Spinal cord (tissue), 10 donors: Measurements from ENCODE around the gene NOL11. TPM values are rescaled to one million over a fixed set of nuclear protein-coding genes. Genes with fewer than 3 reads are reported as not detected.
"Not testable (repeated sequence)": the region's sequence is repeated elsewhere in the genome, so short reads cannot be mapped to it uniquely, and the experiment has no call there.

ENCODE experiments used
- DNase-seq, 6 donors: peaks; one replicate each; pipeline versions ENCODE4 v3.0.0 to v3.0.0-alpha.2; 2013 to 2015; ENCODE audit warnings: low spot score in 6 of 6, low read depth in 4 of 6
- H3K27ac ChIP-seq: one replicate; pipeline ENCODE4 v1.5.1; 2013; ENCODE audit warnings: low read depth, low read length, control low read depth
- H3K27me3 ChIP-seq: one replicate; pipeline ENCODE4 v1.6.1; 2013; ENCODE audit warnings: low read length; ENCODE audit not compliant: control insufficient read depth, insufficient read depth
- H3K36me3 ChIP-seq: one replicate; pipeline ENCODE4 v1.6.1; 2013; ENCODE audit warnings: low read length; ENCODE audit not compliant: control insufficient read depth, insufficient read depth
- H3K4me1 ChIP-seq: one replicate; pipeline ENCODE4 v1.6.1; 2013; ENCODE audit warnings: low read length; ENCODE audit not compliant: control insufficient read depth, insufficient read depth
- H3K4me3 ChIP-seq: one replicate; pipeline ENCODE4 v1.5.1; 2013; ENCODE audit warnings: low read depth, low read length, control low read depth
- H3K9me3 ChIP-seq: one replicate; pipeline ENCODE4 v1.6.1; 2013; ENCODE audit warnings: low read length; ENCODE audit not compliant: control insufficient read depth, insufficient read depth
- WGBS: methylation state at CpG from one replicate; pipeline ENCODE4 v1.1.5; 2013; ENCODE audit warnings: missing lambda C conversion rate; ENCODE audit not compliant: insufficient coverage; 5-methylcytosine and 5-hydroxymethylcytosine counted together
- polyA plus RNA-seq, 2 donors: library from polyadenylated mRNA; unstranded; fragments of 120-200 nt; gene quantifications; one replicate each; pipeline ENCODE4 v1.2.1, GENCODE V29; 2013; ENCODE audit not compliant: insufficient read length in 2 of 2
- total RNA-seq, 2 donors: library from RNA; depleted of rRNA in 1 of 2; stranded (reverse); fragments of 120-200 nt in 1 of 2; fragments of >200 nt in 1 of 2; gene quantifications; one replicate each; pipeline versions ENCODE4 v1.2.3 to v1.2.4, GENCODE V29; 2013 to 2014
- donor health status: healthy.

Gene NOL11
- total and polyA plus RNA-seq, 4 donors = 39.9 to 58.6 (median 52.5) TPM

DNA sequence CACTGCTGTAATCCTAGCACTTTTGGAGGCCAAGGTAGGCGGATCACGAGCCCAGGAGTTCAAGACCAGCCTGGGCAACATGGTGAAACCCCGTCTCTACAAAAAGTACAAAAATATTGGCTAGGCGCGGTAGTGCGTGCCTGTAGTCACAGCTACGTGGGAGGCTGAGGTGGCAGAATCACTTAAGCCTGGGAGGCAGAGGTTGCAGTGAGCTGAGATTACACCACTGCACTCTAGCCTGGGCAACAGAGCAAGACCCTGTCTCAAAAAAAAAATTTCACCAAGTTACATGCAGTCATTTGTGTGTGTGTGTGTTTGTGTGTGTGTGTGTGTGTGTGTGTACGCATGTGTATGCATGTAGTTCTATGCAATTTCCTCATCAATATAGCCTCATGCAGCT lies 14.9 kb upstream of the NOL11 start:
- not testable (repeated sequence) for H3K4me3 ChIP-seq, H3K27me3 ChIP-seq, DNase-seq, H3K27ac ChIP-seq, H3K9me3 ChIP-seq, H3K4me1 ChIP-seq, H3K36me3 ChIP-seq
- 100% methylated on average over 6 of the region's 8 CpGs for WGBS

DNA sequence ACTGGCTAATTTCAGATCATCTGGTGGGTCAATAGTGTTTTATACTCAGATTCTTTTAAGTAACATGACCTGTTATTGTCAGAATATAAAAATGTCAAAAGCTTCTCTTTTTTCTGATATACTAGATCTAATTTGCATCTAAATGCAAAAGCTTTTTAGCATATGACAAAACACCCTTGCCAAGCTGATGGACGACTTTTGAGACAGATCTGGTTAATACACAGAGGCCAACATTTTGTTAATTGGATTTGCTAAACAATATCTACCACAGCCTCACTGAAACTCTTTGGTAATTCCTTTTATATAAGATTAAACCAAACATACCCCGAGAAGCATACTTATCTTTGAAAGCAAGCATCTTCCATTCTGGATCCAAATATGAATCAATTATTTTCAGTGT lies 10.3 kb upstream of the NOL11 start:
- no peaks in the 10 kb centered on the region for H3K4me1 ChIP-seq
- H3K4me3 ChIP-seq = no peak overlapping the region
- DNase-seq = peak in 2 of 6 donors; percentile 17 to 30
- H3K27ac ChIP-seq = no peak overlapping the region
- no peaks in the 10 kb centered on the region for H3K36me3 ChIP-seq
- H3K27me3 ChIP-seq = no peaks in the 10 kb centered on the region
- no peaks in the 10 kb centered on the region for H3K9me3 ChIP-seq
- WGBS = no CpG with 5 or more reads among the region's 2 CpGs

DNA sequence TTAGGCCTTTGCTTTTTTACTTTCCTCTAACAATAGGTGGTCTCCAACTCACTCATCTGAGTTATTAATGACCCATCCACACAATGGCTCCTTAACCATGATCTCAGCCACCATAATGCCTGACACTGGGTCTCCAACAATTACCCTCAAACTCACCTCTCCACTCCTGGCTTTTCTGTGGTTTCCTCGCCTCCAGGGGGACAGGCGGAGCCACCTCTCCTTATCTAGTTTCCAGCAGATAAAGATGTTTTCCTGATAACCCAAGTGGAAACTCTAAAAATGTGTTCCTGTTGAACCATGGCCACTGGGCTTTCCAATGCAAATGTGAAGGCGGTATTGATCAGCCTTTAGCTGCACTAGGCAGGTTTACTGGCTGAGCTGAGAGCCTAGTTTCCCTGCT lies 9.4 kb upstream of the NOL11 start:
- H3K4me1 ChIP-seq = no peaks in the 10 kb centered on the region
- no peaks in the 10 kb centered on the region for H3K9me3 ChIP-seq
- no peak overlapping the region for H3K27ac ChIP-seq
- H3K36me3 ChIP-seq = no peaks in the 10 kb centered on the region
- no peak for DNase-seq
- H3K4me3 ChIP-seq = no peak overlapping the region
- H3K27me3 ChIP-seq = no peaks in the 10 kb centered on the region
- 87% methylated on average over 3 of the region's 3 CpGs for WGBS

DNA sequence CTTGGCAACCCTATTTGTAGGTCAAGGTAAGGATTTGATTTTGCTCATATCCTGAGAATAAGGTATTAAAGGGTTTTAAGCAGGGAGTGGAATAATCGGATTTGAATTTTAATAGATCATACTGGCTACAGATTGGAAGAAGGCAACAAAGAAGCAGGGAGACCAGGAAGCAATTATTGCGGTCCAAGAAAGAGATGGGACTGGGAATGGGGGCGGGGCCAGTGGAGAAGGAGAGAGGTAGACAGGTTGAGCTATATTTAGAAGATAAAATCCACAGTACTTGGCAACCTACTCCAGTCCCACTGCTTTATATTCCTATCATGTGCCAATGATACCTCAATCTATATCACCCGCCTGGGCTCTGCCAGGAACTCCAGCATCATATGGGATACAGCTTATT lies 5.8 kb upstream of the NOL11 start:
- peak in 2 of 6 donors; percentile 17 to 64 for DNase-seq
- no peaks in the 10 kb centered on the region for H3K4me1 ChIP-seq
- 88% methylated on average over 3 of the region's 4 CpGs for WGBS
- no peaks in the 10 kb centered on the region for H3K36me3 ChIP-seq
- no peaks in the 10 kb centered on the region for H3K27me3 ChIP-seq
- no peaks in the 10 kb centered on the region for H3K9me3 ChIP-seq
- no peak overlapping the region for H3K27ac ChIP-seq
- H3K4me3 ChIP-seq = no peak overlapping the region

DNA sequence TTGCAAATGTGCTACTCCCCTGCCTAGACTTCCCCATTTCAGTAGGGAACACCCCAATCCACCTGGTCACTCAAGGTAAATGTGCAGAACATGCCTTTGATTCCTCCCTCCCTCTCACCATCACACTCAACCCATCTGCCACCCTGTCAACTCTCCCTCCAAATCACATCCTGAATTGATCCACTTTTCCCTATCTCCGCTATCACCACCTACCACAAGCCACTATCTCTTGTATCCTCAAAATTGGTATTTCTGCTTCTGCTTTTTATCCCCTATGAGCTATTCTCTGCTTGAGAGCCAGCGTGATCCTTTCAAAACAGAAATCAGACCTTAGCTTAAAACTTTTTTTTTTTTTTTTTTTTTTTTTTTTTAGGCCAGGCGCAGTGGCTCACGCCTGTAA lies 5.4 kb upstream of the NOL11 start:
- Histone ChIP-seq H3K4me3 (no peak overlapping the region), H3K9me3 (no peaks in the 10 kb centered on the region), H3K36me3 (no peaks in the 10 kb centered on the region), H3K27me3 (no peaks in the 10 kb centered on the region), H3K4me1 (no peaks in the 10 kb centered on the region), H3K27ac (no peak overlapping the region)
- 94% methylated on average over 3 of the region's 4 CpGs for WGBS
- DNase-seq = no peak

DNA sequence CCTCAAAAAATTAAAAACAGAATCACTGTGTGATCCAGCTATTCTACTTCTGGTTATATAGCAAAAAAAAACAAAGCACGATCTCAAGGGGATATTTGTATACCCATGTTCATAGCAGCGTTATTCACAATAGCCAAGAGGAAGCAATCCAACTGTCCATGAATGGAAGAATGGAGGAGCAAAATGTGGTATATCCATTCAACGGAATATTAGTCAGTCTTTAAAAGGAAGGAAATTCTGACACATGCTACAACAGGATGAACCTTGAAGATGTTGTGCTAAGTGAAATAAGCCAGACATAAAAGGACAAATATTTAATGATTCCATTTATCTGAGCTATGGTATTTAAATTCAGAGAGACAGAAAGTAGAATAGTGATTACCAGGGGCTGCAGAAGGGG lies 4.6 kb upstream of the NOL11 start:
- Histone ChIP-seq H3K27ac (no peak overlapping the region), H3K4me3 (no peak overlapping the region), H3K9me3 (no peaks in the 10 kb centered on the region), H3K27me3 (no peaks in the 10 kb centered on the region), H3K36me3 (no peaks in the 10 kb centered on the region), H3K4me1 (no peaks in the 10 kb centered on the region)
- WGBS = no CpG with 5 or more reads among the region's 3 CpGs
- no peak for DNase-seq

DNA sequence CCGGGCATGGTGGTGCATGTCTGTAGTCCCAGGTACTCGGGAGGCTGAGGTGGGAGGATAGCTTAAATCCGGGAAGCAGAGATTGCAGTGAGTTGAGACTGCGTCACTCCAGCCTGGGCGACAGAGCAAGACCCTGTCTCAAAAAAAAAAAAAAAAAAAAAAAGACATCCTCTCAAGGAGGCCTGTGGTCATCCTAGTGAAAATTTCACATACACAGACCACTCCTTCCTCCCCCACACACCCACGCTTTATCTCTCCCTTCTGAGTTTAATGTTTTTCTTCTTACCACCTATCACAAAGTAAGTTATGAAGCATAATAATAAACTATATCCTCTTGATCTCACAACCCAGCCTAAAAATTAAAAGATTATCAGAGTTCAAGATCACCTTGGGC lies 1.3 kb upstream of the NOL11 start:
- Histone ChIP-seq H3K4me1 (peaks cover 7% of the 10 kb centered on the region), H3K27ac (no peak overlapping the region), H3K36me3 (no peaks in the 10 kb centered on the region), H3K27me3 (no peaks in the 10 kb centered on the region), H3K4me3 (no peak overlapping the region), H3K9me3 (no peaks in the 10 kb centered on the region)
- DNase-seq = no peak
- no CpG with 5 or more reads among the region's 6 CpGs for WGBS

DNA sequence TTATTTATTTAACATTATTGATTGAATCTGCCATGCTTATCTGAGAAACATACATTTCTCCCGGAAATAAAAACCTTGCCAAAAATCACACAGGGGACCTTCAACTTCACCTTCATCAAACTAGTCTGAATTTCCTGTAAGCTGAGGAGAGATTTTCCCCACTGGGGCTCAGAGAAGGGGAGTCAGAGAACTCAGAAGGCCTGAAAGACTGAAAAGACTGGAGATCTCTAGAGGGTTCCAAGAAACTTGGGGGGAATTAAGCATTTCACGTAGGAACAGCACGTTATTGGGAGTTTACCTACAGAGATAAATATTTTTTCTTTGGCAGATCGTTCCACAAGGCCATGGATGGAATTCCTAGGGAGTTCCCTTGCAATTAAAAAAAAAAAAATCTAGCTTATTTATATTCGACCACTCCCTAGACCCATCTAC lies 528 bp upstream of the NOL11 start:
- H3K36me3 ChIP-seq = peaks cover 2% of the 10 kb centered on the region
- H3K9me3 ChIP-seq = no peaks in the 10 kb centered on the region
- peak overlapping the region; percentile 94 for H3K27ac ChIP-seq
- H3K4me1 ChIP-seq = peaks cover 7% of the 10 kb centered on the region
- no peaks in the 10 kb centered on the region for H3K27me3 ChIP-seq
- no peak for DNase-seq
- peak overlapping the region; percentile 99 for H3K4me3 ChIP-seq
- WGBS = 0% methylated on average over 2 of the region's 5 CpGs

DNA sequence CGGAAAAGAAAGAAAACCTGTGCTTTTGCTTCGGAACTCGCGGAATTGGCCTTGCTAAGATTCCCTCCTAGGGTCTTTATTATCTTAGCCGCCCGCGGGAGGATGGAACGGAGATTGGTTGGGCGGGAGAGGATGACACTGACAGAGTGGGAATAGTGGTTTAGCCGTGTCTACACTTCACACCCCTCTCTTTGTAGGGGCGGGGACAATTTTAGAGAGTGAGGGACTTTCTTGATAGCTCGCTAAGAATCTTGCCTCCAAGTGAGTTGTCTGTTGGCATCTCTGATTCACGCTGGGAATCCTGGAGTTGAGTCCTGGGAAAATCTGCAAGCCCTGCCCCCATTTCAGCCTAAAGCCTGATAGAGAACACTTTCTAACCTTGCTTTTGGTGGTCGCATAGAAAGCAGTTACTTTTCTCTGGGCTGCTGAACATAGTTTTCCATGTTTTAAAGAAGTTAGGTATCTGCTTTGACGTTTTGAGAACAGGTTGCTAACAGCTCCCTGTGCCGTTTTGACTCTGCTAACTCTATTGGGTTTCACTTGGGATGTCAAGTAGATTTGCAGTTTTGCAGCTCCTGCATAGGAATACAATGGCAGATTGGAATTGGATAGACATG lies 697 bp downstream of the NOL11 start:
- no peaks in the 10 kb centered on the region for H3K9me3 ChIP-seq
- H3K27me3 ChIP-seq = no peaks in the 10 kb centered on the region
- 0% methylated on average over 8 of the region's 16 CpGs for WGBS
- peak overlapping the region; percentile 99 for H3K4me3 ChIP-seq
- DNase-seq = peak in 1 of 6 donors; percentile 4
- H3K27ac ChIP-seq = peak overlapping the region; percentile 94
- peaks cover 12% of the 10 kb centered on the region for H3K36me3 ChIP-seq
- peaks cover 7% of the 10 kb centered on the region for H3K4me1 ChIP-seq

DNA sequence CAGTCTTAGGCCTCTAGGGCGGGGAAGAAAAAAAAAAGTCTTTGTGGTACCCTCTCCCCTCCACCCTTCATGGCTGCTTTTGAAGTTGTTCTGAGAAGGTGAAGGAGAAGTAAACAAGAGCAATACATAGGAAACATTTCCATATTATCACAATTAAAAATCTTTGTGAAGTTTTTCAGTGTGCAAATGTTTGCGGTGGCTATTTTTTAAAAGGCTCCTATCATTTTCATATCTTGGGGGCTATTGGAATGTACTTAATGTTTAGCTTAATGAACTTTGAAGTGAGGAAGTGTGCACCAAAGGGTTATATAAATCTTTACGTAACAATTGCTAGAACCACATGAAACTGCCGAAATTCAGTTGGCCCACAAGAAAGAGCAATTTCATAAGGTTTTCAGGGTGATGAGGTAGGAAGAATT lies 7.6 kb downstream of the NOL11 start:
- Histone ChIP-seq H3K4me1 (no peaks in the 10 kb centered on the region), H3K4me3 (no peak overlapping the region), H3K36me3 (peaks cover 65% of the 10 kb centered on the region), H3K9me3 (no peaks in the 10 kb centered on the region), H3K27ac (no peak overlapping the region), H3K27me3 (no peaks in the 10 kb centered on the region)
- WGBS = no CpG with 5 or more reads among the region's 4 CpGs
- DNase-seq = no peak
